Duodenal mucosa (tissue), 2 donors: ENCODE results near the gene C14orf119.

Source experiments
- H3K27ac ChIP-seq: one replicate; pipeline ENCODE4 v1.7.0; 2013; ENCODE audit warnings: low read depth, low read length
- H3K27me3 ChIP-seq, 2 donors: one replicate each; pipeline ENCODE4 v1.7.0; 2013; ENCODE audit warnings: low read length in 2 of 2, control low read depth in 1 of 2; ENCODE audit not compliant: insufficient read depth in 2 of 2, control insufficient read depth in 1 of 2
- H3K36me3 ChIP-seq, 2 donors: one replicate each; pipeline ENCODE4 v1.7.0; 2013; ENCODE audit warnings: low read length in 2 of 2, control low read depth in 1 of 2; ENCODE audit not compliant: insufficient read depth in 2 of 2, control insufficient read depth in 1 of 2
- H3K4me1 ChIP-seq, 2 donors: one replicate each; pipeline ENCODE4 v1.7.0; 2013; ENCODE audit warnings: low read length in 2 of 2, control low read depth in 1 of 2; ENCODE audit not compliant: insufficient read depth in 2 of 2, control insufficient read depth in 1 of 2
- H3K4me3 ChIP-seq, 2 donors: one replicate each; pipeline ENCODE4 v1.7.0; 2013; ENCODE audit warnings: low read length in 2 of 2, low read depth in 1 of 2
- H3K9ac ChIP-seq, 2 donors: one replicate each; pipeline ENCODE4 v1.7.0; 2013; ENCODE audit warnings: low read length in 2 of 2, low read depth in 1 of 2
- H3K9me3 ChIP-seq, 2 donors: one replicate each; pipeline ENCODE4 v1.7.0; 2013; ENCODE audit warnings: low read length in 2 of 2, control low read depth in 1 of 2; ENCODE audit not compliant: control insufficient read depth in 1 of 2

C14orf119 gene

GRCh38 chr14:23054000-23054811, 41.1 kb upstream of the C14orf119 start:
- Histone ChIP-seq H3K4me3 (no peak overlapping the region), H3K27ac (no peak overlapping the region), H3K36me3 (peaks cover 6% of the 10 kb centered on the region in 2 donors), H3K27me3 (no peaks in the 10 kb centered on the region), H3K9me3 (no peaks in the 10 kb centered on the region), H3K9ac (no peak overlapping the region), H3K4me1 (peaks cover 14 to 17% of the 10 kb centered on the region in 2 donors)

- no peak overlapping the region for H3K27ac ChIP-seq
- H3K27me3 ChIP-seq, result no peaks in the 10 kb centered on the region
- no peaks in the 10 kb centered on the region for H3K9me3 ChIP-seq
- H3K9ac ChIP-seq, result no peak overlapping the region
- H3K36me3 ChIP-seq, result peaks cover 8 to 14% of the 10 kb centered on the region in 2 donors
- H3K4me3 ChIP-seq, result no peak overlapping the region
- H3K4me1 ChIP-seq, result peaks cover 14 to 17% of the 10 kb centered on the region in 2 donors
Measured at GRCh38 chr14:23055147-23055550, 40.2 kb upstream of the C14orf119 start.

GRCh38 chr14:23055621-23056144, 39.6 kb upstream of the C14orf119 start:
- no peaks in the 10 kb centered on the region for H3K27me3 ChIP-seq
- H3K9me3 ChIP-seq, result no peaks in the 10 kb centered on the region
- H3K4me3 ChIP-seq, result no peak overlapping the region
- H3K9ac ChIP-seq, result no peak overlapping the region
- H3K36me3 ChIP-seq, result peaks cover 9 to 19% of the 10 kb centered on the region in 2 donors
- H3K27ac ChIP-seq, result no peak overlapping the region
- H3K4me1 ChIP-seq, result peaks cover 14 to 17% of the 10 kb centered on the region in 2 donors

- no peaks in the 10 kb centered on the region for H3K9me3 ChIP-seq
- H3K27me3 ChIP-seq, result no peaks in the 10 kb centered on the region
- H3K36me3 ChIP-seq, result peaks cover 14 to 26% of the 10 kb centered on the region in 2 donors
- no peak overlapping the region for H3K27ac ChIP-seq
- peak overlapping the region; percentile 48 to 61 for H3K4me3 ChIP-seq
- peak overlapping the region; percentile 26 to 45 for H3K9ac ChIP-seq
- H3K4me1 ChIP-seq, result peaks cover 14 to 17% of the 10 kb centered on the region in 2 donors
Measured at GRCh38 chr14:23056145-23056955, 39.0 kb upstream of the C14orf119 start.

GRCh38 chr14:23056956-23057756, 38.1 kb upstream of the C14orf119 start, which contains the start of gene CDH24:
Gene CDH24 (minus strand): TSS chr14:23057520. CDS start chr14:23055733, 1,787 bp downstream.
- Histone ChIP-seq H3K36me3 (peaks cover 18 to 29% of the 10 kb centered on the region in 2 donors), H3K9me3 (no peaks in the 10 kb centered on the region), H3K9ac (peak within 1 kb of the TSS; percentile 33 to 66), H3K4me1 (peaks cover 14 to 17% of the 10 kb centered on the region in 2 donors), H3K27me3 (no peaks in the 10 kb centered on the region), H3K4me3 (peak within 1 kb of the TSS; percentile 72 to 74), H3K27ac (no peak within 1 kb of the TSS)

GRCh38 chr14:23057757-23058653, 37.3 kb upstream of the C14orf119 start:
- no peak overlapping the region for H3K27ac ChIP-seq
- peaks cover 14 to 17% of the 10 kb centered on the region in 2 donors for H3K4me1 ChIP-seq
- no peaks in the 10 kb centered on the region for H3K27me3 ChIP-seq
- peaks cover 26 to 38% of the 10 kb centered on the region in 2 donors for H3K36me3 ChIP-seq
- H3K9me3 ChIP-seq, result no peaks in the 10 kb centered on the region
- peak overlapping the region; percentile 72 to 74 for H3K4me3 ChIP-seq
- H3K9ac ChIP-seq, result peak overlapping the region in 1 of 2 donors; percentile 66

- H3K4me1 ChIP-seq, result peaks cover 14 to 17% of the 10 kb centered on the region in 2 donors
- no peaks in the 10 kb centered on the region for H3K9me3 ChIP-seq
- H3K9ac ChIP-seq, result no peak overlapping the region
- H3K36me3 ChIP-seq, result peaks cover 35 to 47% of the 10 kb centered on the region in 2 donors
- H3K4me3 ChIP-seq, result no peak overlapping the region
- no peak overlapping the region for H3K27ac ChIP-seq
- no peaks in the 10 kb centered on the region for H3K27me3 ChIP-seq
Measured at GRCh38 chr14:23058654-23059504, 36.4 kb upstream of the C14orf119 start.

- H3K4me3 ChIP-seq, result no peak overlapping the region
- no peak overlapping the region for H3K27ac ChIP-seq
- no peaks in the 10 kb centered on the region for H3K9me3 ChIP-seq
Measured at GRCh38 chr14:23060536-23061260, 34.6 kb upstream of the C14orf119 start.

More at GRCh38 chr14:23060536-23061260, 34.6 kb upstream of the C14orf119 start:
- Histone ChIP-seq H3K36me3 (peaks cover 39 to 64% of the 10 kb centered on the region in 2 donors), H3K9ac (no peak overlapping the region), H3K27me3 (no peaks in the 10 kb centered on the region), H3K4me1 (peaks cover 14 to 17% of the 10 kb centered on the region in 2 donors)
